Measurements from ENCODE around the gene PNPLA6. TPM values are rescaled to one million over a fixed set of nuclear protein-coding genes. Genes with fewer than 3 reads are reported as not detected.
A peak's percentile ranks its signal among the peaks of the same experiment; 100 is the strongest.

PNPLA6 gene
- total and polyA plus RNA-seq, 10 of the 15 experiments (the other 5 are each of a cell fraction or from before 2014, with no cell fraction given) = 0.95 to 105 (median 40.0) TPM

GRCh38 chr19:7529246-7529600 lies 6.3 kb upstream of the PNPLA6 start:
- H4K20me1 ChIP-seq (ENCODE audit: control insufficient read depth, insufficient read depth) = no peaks in the 10 kb centered on the region
- H3K4me1 ChIP-seq (ENCODE audit: control insufficient read depth, insufficient read depth, low read length) = no peaks in the 10 kb centered on the region
- ChIA-PET SMC1A (ENCODE audit: uncharacterized antibody, unreplicated experiment) (no interaction called here), RAD21 (ENCODE audit: unreplicated experiment) (no interaction called here), POLR2A (no interaction called here), CTCF (no interaction called here)
- no peak overlapping the region for H3K4me2 ChIP-seq (ENCODE audit: control insufficient read depth, insufficient read depth)
- WGBS (ENCODE audit: insufficient coverage, insufficient replicate concordance, low lambda C conversion rate, missing lambda C conversion rate) = 82% methylated on average over 15 of the region's 15 CpGs
- no peak overlapping the region for H3K9ac ChIP-seq (ENCODE audit: control insufficient read depth, insufficient read depth, low read length)
- DNase-seq (ENCODE audit: low read depth, low spot score) (no peak), FAIRE-seq (no peak), ATAC-seq (no peak)
- in situ Hi-C loops (cut with MboI) (no loop called here), intact Hi-C loops (cut with micrococcal nuclease; ENCODE audit: unreplicated experiment) (no loop called here)
- no peaks in the 10 kb centered on the region for H3K79me2 ChIP-seq (ENCODE audit: control insufficient read depth, insufficient read depth, low read length)
- TF ChIP-seq ZNF24 (IDR thresholded peaks at IDR 0.05) (no peak), SMAD5 (IDR thresholded peaks at IDR 0.05; ENCODE audit: low read depth) (no peak), RFX5 (IDR thresholded peaks at IDR 0.05; ENCODE audit: low read depth, low read length) (no peak), CBX3 (IDR thresholded peaks at IDR 0.05; ENCODE audit: borderline replicate concordance, low read depth) (no peak), KDM1A (IDR thresholded peaks at IDR 0.05; ENCODE audit: borderline replicate concordance) (no peak), HDAC6 (IDR thresholded peaks at IDR 0.05; ENCODE audit: unreplicated experiment) (no peak), JUND (IDR thresholded peaks at IDR 0.05; ENCODE audit: low read depth, low read length) (no peak), NR2C1 (IDR thresholded peaks at IDR 0.05) (no peak)
- no peak overlapping the region for H3K27ac ChIP-seq (ENCODE audit: control insufficient read depth, insufficient read depth)
- BruUV-seq (replicated peaks) = no TSS peak
- no peaks in the 10 kb centered on the region for H3K27me3 ChIP-seq (replicated peaks in 1 of 2; ENCODE audit: control insufficient read depth in 2 of 2, insufficient read depth in 2 of 2, low read length in 1 of 2)
- H3K4me3 ChIP-seq = no peak overlapping the region
- H3K9me3 ChIP-seq (replicated peaks; ENCODE audit: control insufficient read depth, insufficient read depth, low read length) = no peaks in the 10 kb centered on the region
- no peak overlapping the region for H2AFZ ChIP-seq (ENCODE audit: control insufficient read depth, low read depth, low read length)
- no peaks in the 10 kb centered on the region; a peak in 1 of 4 replicates for H3K36me3 ChIP-seq (ENCODE audit: control insufficient read depth in 2 of 2, insufficient read depth in 2 of 2, low read length in 1 of 2)

GRCh38 chr19:7529610-7530490 lies 5.7 kb upstream of the PNPLA6 start:
- Histone ChIP-seq H3K36me3 (ENCODE audit: control insufficient read depth in 2 of 2, insufficient read depth in 2 of 2, low read length in 1 of 2) (no peaks in the 10 kb centered on the region; a peak in 1 of 4 replicates), H3K4me2 (ENCODE audit: control insufficient read depth, insufficient read depth) (no peak overlapping the region), H2AFZ (ENCODE audit: control insufficient read depth, low read depth, low read length) (no peak overlapping the region), H4K20me1 (ENCODE audit: control insufficient read depth, insufficient read depth) (no peaks in the 10 kb centered on the region), H3K9ac (ENCODE audit: control insufficient read depth, insufficient read depth, low read length) (no peak overlapping the region), H3K27me3 (replicated peaks in 1 of 2; ENCODE audit: control insufficient read depth in 2 of 2, insufficient read depth in 2 of 2, low read length in 1 of 2) (no peaks in the 10 kb centered on the region), H3K27ac (ENCODE audit: control insufficient read depth, insufficient read depth) (no peak overlapping the region), H3K4me1 (ENCODE audit: control insufficient read depth, insufficient read depth, low read length) (no peaks in the 10 kb centered on the region), H3K4me3 (no peak overlapping the region), H3K79me2 (ENCODE audit: control insufficient read depth, insufficient read depth, low read length) (no peaks in the 10 kb centered on the region), H3K9me3 (replicated peaks; ENCODE audit: control insufficient read depth, insufficient read depth, low read length) (no peaks in the 10 kb centered on the region)
- ChIA-PET RAD21 (ENCODE audit: unreplicated experiment) (no interaction called here), POLR2A (no interaction called here), CTCF (no interaction called here), SMC1A (ENCODE audit: uncharacterized antibody, unreplicated experiment) (no interaction called here)
- BruUV-seq (replicated peaks) = no TSS peak
- intact Hi-C loops (cut with micrococcal nuclease; ENCODE audit: unreplicated experiment) = no loop called here
- in situ Hi-C loops (cut with MboI) = no loop called here
- TF ChIP-seq NR2F1 (conservative IDR thresholded peaks at IDR 0.05) = 0 out of 2 replicates have a peak, but pooled peaks have one; percentile 28
- TF ChIP-seq STAT1 (conservative IDR thresholded peaks at IDR 0.05) = no peak
- DNase-seq (ENCODE audit: low read depth, low spot score) (no peak), FAIRE-seq (no peak), ATAC-seq (no peak)
- 90% methylated on average over 31 of the region's 33 CpGs for WGBS (ENCODE audit: insufficient coverage, insufficient replicate concordance, low lambda C conversion rate, missing lambda C conversion rate)

Data from GM12878 (cell line).